Large intestine (tissue), 3 donors: ENCODE results near the gene SF3B5. TPM values are rescaled to one million over a fixed set of nuclear protein-coding genes. Genes with fewer than 3 reads are reported as not detected.
"Not testable (repeated sequence)": the region's sequence is repeated elsewhere in the genome, so short reads cannot be mapped to it uniquely, and the experiment has no call there.

ENCODE experiments used
- DNase-seq, 2 donors: peaks; one replicate each; pipeline versions ENCODE4 v3.0.0 to v3.0.0-alpha.2; 2013
- H3K27ac ChIP-seq: one replicate; pipeline ENCODE4 v1.5.1; 2013; ENCODE audit warnings: low read length
- H3K27me3 ChIP-seq: 2 replicates; pipeline ENCODE4 v1.6.1; 2013; ENCODE audit warnings: low read length; ENCODE audit not compliant: control insufficient read depth, insufficient read depth
- H3K36me3 ChIP-seq: 2 replicates; pipeline ENCODE4 v1.6.1; 2013; ENCODE audit warnings: low read length; ENCODE audit not compliant: control insufficient read depth, insufficient read depth
- H3K4me1 ChIP-seq: one replicate; pipeline ENCODE4 v1.6.1; 2013; ENCODE audit warnings: low read length; ENCODE audit not compliant: control insufficient read depth, insufficient read depth
- H3K4me3 ChIP-seq: one replicate; pipeline ENCODE4 v1.5.1; 2013; ENCODE audit warnings: low read length
- H3K9me3 ChIP-seq: one replicate; pipeline ENCODE4 v1.6.1; 2013; ENCODE audit warnings: mild to moderate bottlenecking, low read depth, low read length, moderate library complexity; ENCODE audit not compliant: control insufficient read depth
- WGBS: methylation state at CpG from one replicate; pipeline ENCODE4 v1.1.5; 2013; ENCODE audit warnings: low lambda C conversion rate; ENCODE audit not compliant: insufficient coverage; 5-methylcytosine and 5-hydroxymethylcytosine counted together
- polyA plus RNA-seq: library from polyadenylated mRNA; unstranded; fragments of 120-200 nt; gene quantifications from one replicate; pipeline ENCODE4 v1.2.1, GENCODE V29; 2013

Gene SF3B5
- polyA plus RNA-seq, 1 donor: 139 TPM

DNA sequence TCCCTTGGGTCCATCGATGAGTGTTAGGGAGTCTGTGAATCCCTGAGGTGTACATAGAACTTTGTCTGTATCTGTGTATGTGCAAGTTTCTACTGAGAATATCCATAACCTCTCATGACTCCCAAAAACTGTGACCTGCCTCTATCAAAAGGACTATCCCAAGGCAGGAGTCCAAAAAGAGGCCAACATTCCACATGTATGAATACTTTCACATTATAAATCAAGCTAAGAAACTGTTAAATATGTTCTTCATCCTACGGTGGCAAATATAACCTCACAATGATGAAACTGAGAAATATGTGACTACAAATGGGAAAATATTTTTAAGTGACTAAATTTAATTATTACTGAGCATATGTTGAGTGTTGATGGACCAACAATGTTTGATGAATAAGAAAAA is 38.8 kb upstream of the SF3B5 start:
- Histone ChIP-seq H3K4me1 (no peaks in the 10 kb centered on the region), H3K27ac (no peak overlapping the region), H3K36me3 (no peaks in the 10 kb centered on the region), H3K4me3 (no peak overlapping the region), H3K27me3 (peaks cover 4% of the 10 kb centered on the region), H3K9me3 (no peaks in the 10 kb centered on the region)
- WGBS: no CpG with 5 or more reads among the region's 2 CpGs
- no peak for DNase-seq

- Histone ChIP-seq H3K4me3 (no peak overlapping the region), H3K27ac (no peak overlapping the region), H3K4me1 (no peaks in the 10 kb centered on the region), H3K27me3 (peaks cover 4% of the 10 kb centered on the region), H3K36me3 (no peaks in the 10 kb centered on the region), H3K9me3 (no peaks in the 10 kb centered on the region)
- WGBS: 76% methylated on average over 3 of the region's 5 CpGs
- no peak for DNase-seq
These were observed 38.0 kb upstream of the SF3B5 start for GRCh38 chr6:144133225-144133821.

DNA sequence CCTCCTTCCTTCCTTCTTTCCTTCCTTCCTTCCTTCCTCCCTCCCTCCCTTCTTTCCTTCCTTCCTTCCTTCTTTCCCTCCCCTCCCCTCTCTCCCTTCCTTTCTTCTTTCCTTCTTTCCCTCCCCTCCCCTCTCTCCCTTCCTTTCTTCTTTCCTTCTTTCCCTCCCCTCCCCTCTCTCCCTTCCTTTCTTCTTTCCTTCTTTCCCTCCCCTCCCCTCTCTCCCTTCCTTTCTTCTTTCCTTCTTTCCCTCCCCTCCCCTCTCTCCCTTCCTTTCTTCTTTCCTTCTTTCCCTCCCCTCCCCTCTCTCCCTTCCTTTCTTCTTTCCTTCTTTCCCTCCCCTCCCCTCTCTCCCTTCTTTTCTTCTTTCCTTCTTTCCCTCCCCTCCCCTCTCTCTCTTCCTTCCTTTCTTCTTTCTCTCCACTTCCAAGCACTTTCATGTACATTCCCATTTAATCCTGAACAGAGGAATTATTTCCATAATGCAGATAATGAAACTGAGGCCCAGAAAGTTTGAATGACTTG is 36.9 kb upstream of the SF3B5 start:
- H3K4me3 ChIP-seq, H3K36me3 ChIP-seq, H3K9me3 ChIP-seq, H3K27ac ChIP-seq, DNase-seq, H3K27me3 ChIP-seq, H3K4me1 ChIP-seq: not testable (repeated sequence)

- WGBS: no CpG with 5 or more reads among the region's 1 CpG
- DNase-seq: no peak
- Histone ChIP-seq H3K9me3 (no peaks in the 10 kb centered on the region), H3K27me3 (peaks cover 4% of the 10 kb centered on the region), H3K36me3 (no peaks in the 10 kb centered on the region), H3K27ac (no peak overlapping the region), H3K4me1 (no peaks in the 10 kb centered on the region), H3K4me3 (no peak overlapping the region)
These were observed 35.9 kb upstream of the SF3B5 start for GRCh38 chr6:144131248-144131709.

DNA sequence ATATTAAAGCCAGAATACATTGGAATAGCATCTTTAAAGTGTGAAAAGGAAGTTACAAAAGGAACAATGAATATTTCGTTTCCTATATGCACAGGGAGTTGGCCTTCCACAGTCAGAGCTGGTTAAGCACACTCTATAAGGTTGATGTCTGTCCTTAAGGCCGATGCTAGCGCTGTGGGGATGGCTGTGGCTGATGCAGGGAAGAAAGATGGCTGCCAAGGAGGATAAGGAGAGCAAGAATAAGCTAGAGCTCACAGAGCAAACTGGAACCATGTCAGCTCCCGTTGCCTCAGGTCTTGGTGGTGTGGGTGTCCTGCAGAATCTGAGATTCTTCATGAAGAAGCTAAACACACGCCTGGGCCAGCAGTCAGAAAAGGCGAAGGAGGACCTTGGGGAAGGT is 34.1 kb upstream of the SF3B5 start:
- WGBS: no CpG with 5 or more reads among the region's 6 CpGs

GRCh38 chr6:144127097-144127496 is 31.7 kb upstream of the SF3B5 start:
- no peaks in the 10 kb centered on the region for H3K4me1 ChIP-seq
- no peaks in the 10 kb centered on the region for H3K36me3 ChIP-seq
- no peak for DNase-seq
- H3K4me3 ChIP-seq: no peak overlapping the region
- no peak overlapping the region for H3K27ac ChIP-seq
- peaks cover 4% of the 10 kb centered on the region for H3K27me3 ChIP-seq
- no peaks in the 10 kb centered on the region for H3K9me3 ChIP-seq
- WGBS: 84% methylated on average over 5 of the region's 6 CpGs

More for the DNA sequence above, 34.1 kb upstream of the SF3B5 start:
- Histone ChIP-seq H3K4me3 (no peak overlapping the region), H3K36me3 (no peaks in the 10 kb centered on the region), H3K9me3 (no peaks in the 10 kb centered on the region), H3K4me1 (no peaks in the 10 kb centered on the region), H3K27ac (no peak overlapping the region), H3K27me3 (peaks cover 4% of the 10 kb centered on the region)
- DNase-seq: no peak

DNA sequence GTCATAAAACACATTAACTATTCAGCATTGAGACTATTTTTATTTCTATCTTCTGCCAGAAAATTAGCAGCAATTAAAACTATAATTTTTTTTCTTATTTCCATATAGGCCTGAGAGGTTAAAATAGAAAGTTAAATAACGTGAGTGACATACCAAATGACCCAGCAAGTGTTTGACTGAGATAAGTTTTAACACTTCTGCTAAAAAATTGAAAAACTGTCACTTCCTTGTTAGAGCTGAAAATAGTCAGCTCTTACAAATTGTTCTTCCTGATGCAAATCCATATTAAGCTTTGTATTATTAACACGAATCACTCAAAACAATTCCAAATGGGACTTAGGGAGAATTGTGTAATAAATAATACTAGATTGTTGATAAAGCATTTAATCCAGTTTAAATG is 28.5 kb upstream of the SF3B5 start:
- H3K4me1 ChIP-seq: no peaks in the 10 kb centered on the region
- no peaks in the 10 kb centered on the region for H3K27me3 ChIP-seq
- WGBS: no CpG with 5 or more reads among the region's 2 CpGs
- H3K4me3 ChIP-seq: no peak overlapping the region
- H3K27ac ChIP-seq: no peak overlapping the region
- no peak for DNase-seq
- no peaks in the 10 kb centered on the region for H3K9me3 ChIP-seq
- no peaks in the 10 kb centered on the region for H3K36me3 ChIP-seq

GRCh38 chr6:144123421-144123820 is 28.0 kb upstream of the SF3B5 start:
- no peak for DNase-seq
- H3K4me3 ChIP-seq: no peak overlapping the region
- H3K27me3 ChIP-seq: no peaks in the 10 kb centered on the region
- H3K36me3 ChIP-seq: no peaks in the 10 kb centered on the region
- no peak overlapping the region for H3K27ac ChIP-seq
- no peaks in the 10 kb centered on the region for H3K9me3 ChIP-seq
- WGBS: 88% methylated on average over 2 of the region's 2 CpGs
- H3K4me1 ChIP-seq: no peaks in the 10 kb centered on the region

GRCh38 chr6:144122861-144123260 is 27.5 kb upstream of the SF3B5 start:
- Histone ChIP-seq H3K27me3 (no peaks in the 10 kb centered on the region), H3K4me3 (no peak overlapping the region), H3K9me3 (no peaks in the 10 kb centered on the region), H3K4me1 (no peaks in the 10 kb centered on the region), H3K27ac (no peak overlapping the region), H3K36me3 (no peaks in the 10 kb centered on the region)
- DNase-seq: no peak

DNA sequence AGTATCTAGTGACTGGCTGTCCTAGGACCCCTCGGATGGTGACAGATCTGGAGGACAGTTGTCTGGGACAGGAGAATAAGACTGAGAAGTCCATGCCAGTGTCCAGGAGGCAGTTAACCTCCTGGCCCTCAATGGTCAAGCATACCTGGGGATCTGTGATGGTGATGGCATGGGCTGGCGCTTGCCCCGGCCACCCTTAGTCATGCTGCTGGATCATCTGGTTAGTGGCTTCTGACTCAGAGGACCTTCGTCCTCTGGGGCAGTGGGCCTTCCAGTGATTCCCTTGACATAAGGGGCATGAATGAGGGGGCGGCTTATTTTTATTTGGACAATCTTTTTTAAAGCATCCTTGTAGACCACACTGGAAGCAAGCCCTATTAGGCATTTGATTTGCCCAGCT is 24.0 kb upstream of the SF3B5 start:
- no peak for DNase-seq
- no peaks in the 10 kb centered on the region for H3K9me3 ChIP-seq

DNA sequence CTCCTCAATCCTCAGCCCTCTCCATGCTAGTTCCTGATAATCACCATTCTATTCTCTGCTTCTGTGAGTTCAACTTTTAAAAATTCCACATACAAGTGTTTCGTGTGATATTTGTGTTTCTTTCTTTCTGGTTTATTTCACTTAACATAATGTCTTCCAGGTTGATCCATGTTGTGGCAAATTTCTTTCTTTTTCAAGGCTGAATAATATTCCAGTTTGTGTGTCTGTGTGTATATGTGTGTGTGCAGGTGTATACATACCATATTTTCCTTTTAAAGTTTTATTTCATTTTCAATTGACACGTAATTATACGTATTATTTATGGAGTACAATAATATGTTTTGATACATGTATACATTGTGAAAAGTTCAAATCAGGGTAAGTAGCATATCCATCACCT is 19.8 kb upstream of the SF3B5 start:
- no peak overlapping the region for H3K4me3 ChIP-seq
- no peak overlapping the region for H3K27ac ChIP-seq
- H3K27me3 ChIP-seq: peaks cover 2% of the 10 kb centered on the region
- H3K36me3 ChIP-seq: no peaks in the 10 kb centered on the region
- no peaks in the 10 kb centered on the region for H3K9me3 ChIP-seq
- H3K4me1 ChIP-seq: no peaks in the 10 kb centered on the region
- WGBS: 90% methylated on average over 2 of the region's 3 CpGs
- DNase-seq: no peak

More for the DNA sequence above, 24.0 kb upstream of the SF3B5 start:
- no peaks in the 10 kb centered on the region for H3K4me1 ChIP-seq
- no peaks in the 10 kb centered on the region for H3K27me3 ChIP-seq
- H3K27ac ChIP-seq: no peak overlapping the region
- H3K36me3 ChIP-seq: no peaks in the 10 kb centered on the region
- no peak overlapping the region for H3K4me3 ChIP-seq
- WGBS: no CpG with 5 or more reads among the region's 5 CpGs
